Karpas-422 (cell line): ENCODE results near the gene NFATC4. TPM values are rescaled to one million over a fixed set of nuclear protein-coding genes. Genes with fewer than 3 reads are reported as not detected.

Source experiments
- DNase-seq: peaks from one replicate; pipeline ENCODE4 v3.0.0-alpha.2; 2015
- H2AFZ ChIP-seq: fragments of 200-600 bp; sonication (generic); 2 replicates; pipeline ENCODE4 v1.6.1; 2014; ENCODE audit warnings: antibody characterized with exemption, low read length, mixed read lengths
- H3K27ac ChIP-seq: fragments of 200-600 bp; sonication (generic); 2 replicates; pipeline ENCODE4 v1.5.1; 2014; ENCODE audit warnings: mild to moderate bottlenecking, low read length, moderate library complexity
- H3K27me3 ChIP-seq: fragments of 200-600 bp; sonication (generic); 2 replicates; pipeline ENCODE4 v1.6.1; 2014; ENCODE audit warnings: low read length, mixed read lengths
- H3K36me3 ChIP-seq: fragments of 200-600 bp; sonication (generic); 2 replicates; pipeline ENCODE4 v1.6.1; 2014; ENCODE audit warnings: low read length, mixed read lengths; ENCODE audit not compliant: insufficient read depth
- H3K4me1 ChIP-seq: fragments of 200-600 bp; sonication (generic); 2 replicates; pipeline ENCODE4 v1.6.1; 2014; ENCODE audit warnings: mild to moderate bottlenecking, low read length, mixed read lengths
- H3K4me2 ChIP-seq: fragments of 200-600 bp; sonication (generic); 2 replicates; pipeline ENCODE4 v1.6.1; 2014; ENCODE audit warnings: low read length, low read depth, mild to moderate bottlenecking; ENCODE audit not compliant: poor library complexity, severe bottlenecking
- H3K4me3 ChIP-seq: fragments of 200-600 bp; sonication (generic); 2 replicates; pipeline ENCODE4 v1.5.1; 2014; ENCODE audit warnings: mild to moderate bottlenecking, antibody characterized with exemption, low read length, mixed read lengths
- H3K79me2 ChIP-seq: fragments of 200-600 bp; sonication (generic); 2 replicates; pipeline ENCODE4 v1.6.1; 2014; ENCODE audit warnings: mild to moderate bottlenecking, low read length, mixed read lengths
- H3K9ac ChIP-seq: fragments of 200-600 bp; sonication (generic); 2 replicates; pipeline ENCODE4 v1.6.0; 2014; ENCODE audit warnings: low read length
- H3K9me2 ChIP-seq: fragments of 200-600 bp; sonication (generic), shearing (Covaris generic); replicated peaks from 2 replicates; pipeline ENCODE4 v1.6.0; 2014; ENCODE audit warnings: mild to moderate bottlenecking, low read length, moderate library complexity; ENCODE audit not compliant: insufficient read depth
- H3K9me3 ChIP-seq: fragments of 300-700, 200-600 bp; sonication (generic); 2 replicates; pipeline ENCODE4 v1.6.1; 2014; ENCODE audit warnings: low read length, mixed read lengths
- H4K20me1 ChIP-seq: fragments of 200-600 bp; sonication (generic); 2 replicates; pipeline ENCODE4 v1.6.1; 2014; ENCODE audit warnings: mild to moderate bottlenecking, antibody characterized with exemption, low read length, low read depth; ENCODE audit not compliant: insufficient read depth
- total RNA-seq: library from RNA; depleted of rRNA; stranded (reverse); fragments of >200 nt; shearing (Covaris generic); gene quantifications from 2 replicates; pipeline ENCODE4 v1.2.3, GENCODE V29; 2014; ENCODE audit warnings: low replicate concordance

Gene NFATC4
- total RNA-seq, 1 experiment from 2014 or later: 19.9 TPM

GRCh38 chr14:24372701-24373416 lies 4.9 kb downstream of the NFATC4 start:
- Histone ChIP-seq H3K9me3 (no peaks in the 10 kb centered on the region), H3K27ac (no peak overlapping the region), H3K4me1 (peaks cover 29% of the 10 kb centered on the region)

DNA sequence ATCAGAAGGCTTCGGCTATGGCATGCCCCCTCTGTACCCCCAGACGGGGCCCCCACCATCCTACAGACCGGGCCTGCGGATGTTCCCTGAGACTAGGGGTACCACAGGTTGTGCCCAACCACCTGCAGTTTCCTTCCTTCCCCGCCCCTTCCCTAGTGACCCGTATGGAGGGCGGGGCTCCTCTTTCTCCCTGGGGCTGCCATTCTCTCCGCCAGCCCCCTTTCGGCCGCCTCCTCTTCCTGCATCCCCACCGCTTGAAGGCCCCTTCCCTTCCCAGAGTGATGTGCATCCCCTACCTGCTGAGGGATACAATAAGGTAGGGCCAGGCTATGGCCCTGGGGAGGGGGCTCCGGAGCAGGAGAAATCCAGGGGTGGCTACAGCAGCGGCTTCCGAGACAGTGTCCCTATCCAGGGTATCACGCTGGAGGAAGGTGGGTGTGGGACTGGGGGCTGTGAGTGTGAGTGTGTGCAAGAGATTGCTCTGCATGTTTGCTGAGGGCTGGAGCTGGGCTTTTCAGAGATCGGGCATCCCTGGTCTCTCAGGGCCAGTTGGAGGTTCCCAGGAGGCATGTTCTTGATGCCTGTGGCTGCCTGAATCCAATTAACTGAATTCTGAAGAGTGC lies 8.6 kb downstream of the NFATC4 start:
- no peak for DNase-seq
- Histone ChIP-seq H3K4me3 (no peak overlapping the region), H3K9ac (no peak overlapping the region), H3K9me3 (no peaks in the 10 kb centered on the region), H3K27ac (no peak overlapping the region), H3K9me2 (no peaks in the 10 kb centered on the region), H3K79me2 (no peaks in the 10 kb centered on the region), H3K4me2 (no peak overlapping the region), H3K4me1 (peaks cover 1% of the 10 kb centered on the region), H3K27me3 (no peaks in the 10 kb centered on the region), H4K20me1 (no peaks in the 10 kb centered on the region), H2AFZ (no peak overlapping the region), H3K36me3 (no peaks in the 10 kb centered on the region)

More at GRCh38 chr14:24372701-24373416, 4.9 kb downstream of the NFATC4 start:
- Histone ChIP-seq H3K27me3 (no peaks in the 10 kb centered on the region), H3K9ac (no peak overlapping the region), H4K20me1 (no peaks in the 10 kb centered on the region), H3K36me3 (no peaks in the 10 kb centered on the region), H3K9me2 (no peaks in the 10 kb centered on the region), H3K79me2 (no peaks in the 10 kb centered on the region), H2AFZ (no peak overlapping the region), H3K4me3 (no peak overlapping the region), H3K4me2 (no peak overlapping the region)
- no peak for DNase-seq

- H3K36me3 ChIP-seq: no peaks in the 10 kb centered on the region
- H3K9me2 ChIP-seq: no peaks in the 10 kb centered on the region
- H4K20me1 ChIP-seq: no peaks in the 10 kb centered on the region
- H3K4me1 ChIP-seq: no peaks in the 10 kb centered on the region
- no peaks in the 10 kb centered on the region for H3K27me3 ChIP-seq
- H3K4me2 ChIP-seq: no peak overlapping the region
- H3K9ac ChIP-seq: no peak overlapping the region
- no peak overlapping the region for H3K4me3 ChIP-seq
- H3K79me2 ChIP-seq: no peaks in the 10 kb centered on the region
- H3K9me3 ChIP-seq: no peaks in the 10 kb centered on the region
- no peak overlapping the region for H2AFZ ChIP-seq
- no peak overlapping the region for H3K27ac ChIP-seq
- no peak for DNase-seq
Observed at GRCh38 chr14:24377126-24377525, 9.1 kb downstream of the NFATC4 start.

DNA sequence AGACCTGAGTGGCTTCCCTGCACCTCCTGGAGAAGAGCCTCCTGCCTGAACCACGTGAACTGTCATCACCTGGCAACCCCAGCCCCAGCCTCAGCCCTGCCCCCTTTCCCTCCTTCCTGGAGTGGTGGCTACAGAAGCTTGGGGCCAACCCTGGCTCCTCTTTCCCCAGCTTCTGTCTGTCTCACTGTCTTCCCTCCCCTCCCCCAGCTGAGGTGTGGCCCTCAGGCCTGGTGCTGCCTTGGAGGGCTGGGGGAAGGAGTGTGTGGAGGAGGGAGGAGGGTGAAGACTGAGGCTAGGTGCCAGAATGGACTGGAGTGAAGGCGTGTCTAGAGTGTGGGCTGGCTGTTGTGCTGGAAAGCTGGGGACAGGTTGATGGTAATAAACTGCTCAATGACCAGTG lies 9.7 kb downstream of the NFATC4 start:
- H3K9me2 ChIP-seq: no peaks in the 10 kb centered on the region
- no peaks in the 10 kb centered on the region for H3K36me3 ChIP-seq
- no peaks in the 10 kb centered on the region for H3K9me3 ChIP-seq
- no peak overlapping the region for H3K4me2 ChIP-seq
- no peaks in the 10 kb centered on the region for H4K20me1 ChIP-seq
- no peak overlapping the region for H3K27ac ChIP-seq
- H3K9ac ChIP-seq: no peak overlapping the region
- no peaks in the 10 kb centered on the region for H3K79me2 ChIP-seq
- H3K4me3 ChIP-seq: no peak overlapping the region
- no peaks in the 10 kb centered on the region for H3K4me1 ChIP-seq
- no peak overlapping the region for H2AFZ ChIP-seq
- no peaks in the 10 kb centered on the region for H3K27me3 ChIP-seq
- no peak for DNase-seq

DNA sequence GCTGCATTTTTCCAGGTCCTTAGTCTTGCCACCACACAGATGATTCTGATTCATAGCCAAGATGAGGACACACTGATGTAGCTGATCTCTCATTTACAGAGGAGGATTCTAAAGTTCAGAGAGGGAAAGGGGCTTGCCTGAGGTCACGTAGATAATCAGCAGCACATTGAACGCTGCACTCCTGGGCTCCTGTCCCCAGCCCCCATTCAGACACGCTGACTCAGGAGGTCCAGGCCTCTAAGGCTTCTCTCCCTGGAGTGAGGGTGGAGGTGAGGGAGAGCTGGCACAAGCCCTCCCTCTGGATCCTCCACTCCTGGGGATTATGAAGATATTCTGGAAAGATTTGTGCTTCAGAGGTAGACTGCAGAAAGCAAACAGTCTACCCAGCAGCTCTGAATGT lies 10.3 kb downstream of the NFATC4 start:
- Histone ChIP-seq H3K27me3 (no peaks in the 10 kb centered on the region), H3K4me1 (no peaks in the 10 kb centered on the region), H3K27ac (no peak overlapping the region), H3K79me2 (no peaks in the 10 kb centered on the region), H2AFZ (no peak overlapping the region), H3K9me2 (no peaks in the 10 kb centered on the region), H3K36me3 (no peaks in the 10 kb centered on the region), H3K9me3 (no peaks in the 10 kb centered on the region), H4K20me1 (no peaks in the 10 kb centered on the region), H3K4me2 (no peak overlapping the region), H3K9ac (no peak overlapping the region), H3K4me3 (no peak overlapping the region)
- DNase-seq: no peak

DNA sequence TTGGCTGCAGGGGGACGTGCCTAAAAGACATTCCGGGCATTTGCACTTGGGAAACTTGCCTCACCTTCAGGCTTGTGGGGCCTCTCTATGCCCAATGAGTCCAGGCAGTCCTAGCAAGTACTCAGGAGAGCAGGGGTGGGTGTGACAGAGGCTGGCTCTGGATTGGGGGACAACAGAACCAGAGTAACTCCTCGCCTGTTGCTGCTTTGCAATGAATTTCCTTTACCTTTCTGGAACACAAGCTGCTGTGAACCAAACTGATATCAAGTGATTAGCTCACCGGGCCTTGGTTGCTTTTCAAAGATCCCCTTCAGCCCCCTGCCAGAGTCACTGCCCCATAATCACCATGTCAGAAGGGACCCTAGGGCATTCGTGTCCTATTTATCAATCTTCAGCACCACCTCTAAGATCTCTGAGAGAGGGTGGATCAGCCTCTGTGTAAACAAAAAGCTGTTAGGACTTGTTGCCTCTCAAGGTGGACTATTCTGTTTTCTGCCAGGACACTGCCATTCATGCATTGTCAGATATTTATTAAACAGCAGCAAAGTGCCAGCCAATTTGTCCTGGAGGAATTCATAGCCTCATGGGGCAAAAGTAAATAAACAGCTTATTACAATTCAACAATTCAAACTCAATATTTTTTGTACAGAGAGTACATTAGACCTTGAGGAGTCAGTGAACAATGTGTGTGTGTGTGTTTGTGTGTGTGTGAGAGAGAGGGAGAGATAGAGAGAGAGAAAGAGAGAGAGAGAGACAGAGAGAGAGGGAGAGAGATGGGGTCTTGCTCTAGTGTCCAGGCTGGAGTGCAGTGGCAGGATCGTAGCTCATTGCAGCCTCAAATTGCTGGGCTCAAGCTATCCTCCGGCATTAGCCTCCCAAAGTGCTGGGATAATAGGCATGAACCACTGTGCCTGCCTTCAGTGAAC lies 11.3 kb downstream of the NFATC4 start:
- H3K27me3 ChIP-seq: no peaks in the 10 kb centered on the region
- H3K4me2 ChIP-seq: no peak overlapping the region
- no peak overlapping the region for H2AFZ ChIP-seq

DNA sequence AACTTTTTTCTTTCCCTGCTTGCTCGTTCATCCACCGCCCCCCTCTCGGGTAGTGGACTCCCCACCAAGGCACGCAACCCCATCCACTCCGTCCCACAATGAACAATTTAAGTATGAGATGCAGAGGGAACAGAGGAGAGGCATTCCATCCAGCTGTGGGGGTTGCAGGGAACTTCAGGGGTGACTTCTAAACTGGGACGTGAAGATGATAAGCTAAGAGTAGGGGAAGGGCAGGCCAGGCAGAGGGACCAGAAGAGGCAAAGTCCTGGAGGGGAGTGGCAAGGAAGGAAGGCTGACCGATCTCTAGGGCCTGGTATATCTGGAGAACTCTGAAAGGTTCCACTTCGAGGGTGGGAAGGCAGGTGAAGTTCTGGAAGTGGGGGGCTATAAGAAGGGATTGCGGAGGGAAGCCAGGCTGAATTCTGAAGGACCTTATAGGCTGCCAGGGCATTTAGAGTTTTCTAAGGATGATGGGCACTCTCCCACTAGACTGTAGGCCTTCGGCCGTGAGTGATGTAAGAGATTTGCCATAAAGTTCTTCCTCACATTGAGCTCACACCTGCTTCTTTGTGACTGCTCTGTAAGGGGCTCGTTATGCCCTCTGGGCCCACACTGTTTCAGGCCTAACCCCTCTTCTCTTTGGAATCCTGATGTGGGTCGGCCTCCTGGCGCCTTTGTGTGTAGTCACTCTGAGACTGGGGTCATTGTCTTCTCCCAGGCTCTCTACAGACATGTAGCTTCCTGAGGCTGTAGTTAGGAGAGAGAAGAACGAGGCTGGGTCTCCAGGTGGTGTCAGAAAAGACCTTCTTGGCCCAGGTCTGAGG lies 12.1 kb downstream of the NFATC4 start:
- H2AFZ ChIP-seq: no peak overlapping the region
- no peaks in the 10 kb centered on the region for H3K4me1 ChIP-seq
- DNase-seq: no peak
- H3K4me2 ChIP-seq: no peak overlapping the region
- no peaks in the 10 kb centered on the region for H4K20me1 ChIP-seq
- H3K79me2 ChIP-seq: no peaks in the 10 kb centered on the region
- H3K9me2 ChIP-seq: no peaks in the 10 kb centered on the region
- no peaks in the 10 kb centered on the region for H3K27me3 ChIP-seq
- H3K9ac ChIP-seq: no peak overlapping the region
- H3K27ac ChIP-seq: no peak overlapping the region
- H3K36me3 ChIP-seq: no peaks in the 10 kb centered on the region
- no peak overlapping the region for H3K4me3 ChIP-seq
- H3K9me3 ChIP-seq: no peaks in the 10 kb centered on the region

More for the DNA sequence above, 11.3 kb downstream of the NFATC4 start:
- no peaks in the 10 kb centered on the region for H3K79me2 ChIP-seq
- no peaks in the 10 kb centered on the region for H3K9me3 ChIP-seq
- no peaks in the 10 kb centered on the region for H3K9me2 ChIP-seq
- no peaks in the 10 kb centered on the region for H4K20me1 ChIP-seq
- no peak overlapping the region for H3K9ac ChIP-seq
- H3K4me1 ChIP-seq: no peaks in the 10 kb centered on the region
- H3K27ac ChIP-seq: no peak overlapping the region
- H3K4me3 ChIP-seq: no peak overlapping the region
- no peak for DNase-seq
- no peaks in the 10 kb centered on the region for H3K36me3 ChIP-seq
